ENCODE data around the gene NFIB.

NFIB gene

GRCh38 chr9:14185016-14185415 is 128.9 kb downstream of the NFIB start:
- H3K4me3 ChIP-seq (ENCODE audit: low read length) = no peak overlapping the region
- no peaks in the 10 kb centered on the region for H3K36me3 ChIP-seq (ENCODE audit: control insufficient read depth, insufficient read depth, low read length)
- H3K79me1 ChIP-seq (ENCODE audit: low read length) = no peaks in the 10 kb centered on the region
- H3K4ac ChIP-seq (ENCODE audit: low read depth, low read length) = no peak overlapping the region
- no peak overlapping the region for H3K18ac ChIP-seq (ENCODE audit: low read length)
- no peak overlapping the region for H3K4me2 ChIP-seq (ENCODE audit: low read length)
- H3K9ac ChIP-seq (ENCODE audit: low read length) = no peak overlapping the region
- H3K23ac ChIP-seq (ENCODE audit: low read length) = no peak overlapping the region
- no peak for DNase-seq
- H3K27me3 ChIP-seq (ENCODE audit: insufficient read depth, low read length, poor library complexity) = no peaks in the 10 kb centered on the region
- peaks cover 2% of the 10 kb centered on the region for H3K4me1 ChIP-seq (ENCODE audit: control insufficient read depth, low read depth, low read length)
- H2BK120ac ChIP-seq (ENCODE audit: low read depth, low read length) = no peak overlapping the region
- no peak overlapping the region for H3K56ac ChIP-seq (ENCODE audit: low read length)
- no peaks in the 10 kb centered on the region for H3K79me2 ChIP-seq (ENCODE audit: control insufficient read depth, insufficient read depth, low read length)
- H3K27ac ChIP-seq (ENCODE audit: low read depth, low read length) = no peak overlapping the region
- H4K8ac ChIP-seq (ENCODE audit: low read depth, low read length) = no peak overlapping the region
- no peak overlapping the region for H2AK5ac ChIP-seq (ENCODE audit: low read length)
- no peak overlapping the region for H2BK5ac ChIP-seq (ENCODE audit: low read length)
- H4K5ac ChIP-seq (ENCODE audit: low read length) = no peak overlapping the region
- H2BK15ac ChIP-seq (replicated peaks; ENCODE audit: low read depth) = no peak overlapping the region
- no CpG with 5 or more reads among the region's 2 CpGs for WGBS (ENCODE audit: extremely low coverage, insufficient coverage, low lambda C conversion rate)

GRCh38 chr9:14183001-14183400 is 130.9 kb downstream of the NFIB start:
- Histone ChIP-seq H3K18ac (ENCODE audit: low read length) (no peak overlapping the region), H3K27me3 (ENCODE audit: insufficient read depth, low read length, poor library complexity) (no peaks in the 10 kb centered on the region), H3K36me3 (ENCODE audit: control insufficient read depth, insufficient read depth, low read length) (no peaks in the 10 kb centered on the region), H2BK5ac (ENCODE audit: low read length) (no peak overlapping the region), H3K4me1 (ENCODE audit: control insufficient read depth, low read depth, low read length) (peaks cover 2% of the 10 kb centered on the region), H3K23ac (ENCODE audit: low read length) (no peak overlapping the region), H3K79me1 (ENCODE audit: low read length) (no peaks in the 10 kb centered on the region), H4K8ac (ENCODE audit: low read depth, low read length) (no peak overlapping the region), H3K9ac (ENCODE audit: low read length) (no peak overlapping the region), H3K4me2 (ENCODE audit: low read length) (no peak overlapping the region), H3K4me3 (ENCODE audit: low read length) (no peak overlapping the region), H2AK5ac (ENCODE audit: low read length) (no peak overlapping the region), H3K4ac (ENCODE audit: low read depth, low read length) (no peak overlapping the region), H4K5ac (ENCODE audit: low read length) (no peak overlapping the region), H3K79me2 (ENCODE audit: control insufficient read depth, insufficient read depth, low read length) (no peaks in the 10 kb centered on the region), H2BK120ac (ENCODE audit: low read depth, low read length) (no peak overlapping the region), H3K27ac (ENCODE audit: low read depth, low read length) (no peak overlapping the region), H2BK15ac (replicated peaks; ENCODE audit: low read depth) (no peak overlapping the region), H3K56ac (ENCODE audit: low read length) (no peak overlapping the region)
- DNase-seq = no peak
- WGBS (ENCODE audit: extremely low coverage, insufficient coverage, low lambda C conversion rate) = no CpG with 5 or more reads among the region's 1 CpG

GRCh38 chr9:14180960-14181537 is 132.9 kb downstream of the NFIB start:
- H3K4me1 ChIP-seq (ENCODE audit: control insufficient read depth, low read depth, low read length) = no peaks in the 10 kb centered on the region
- no peak overlapping the region for H2BK5ac ChIP-seq (ENCODE audit: low read length)
- H2AK5ac ChIP-seq (ENCODE audit: low read length) = no peak overlapping the region
- no CpG with 5 or more reads among the region's 3 CpGs for WGBS (ENCODE audit: extremely low coverage, insufficient coverage, low lambda C conversion rate)
- H3K18ac ChIP-seq (ENCODE audit: low read length) = no peak overlapping the region
- no peak overlapping the region for H3K27ac ChIP-seq (ENCODE audit: low read depth, low read length)
- no peak overlapping the region for H3K4ac ChIP-seq (ENCODE audit: low read depth, low read length)
- no peak overlapping the region for H4K8ac ChIP-seq (ENCODE audit: low read depth, low read length)
- H3K4me2 ChIP-seq (ENCODE audit: low read length) = no peak overlapping the region
- H3K4me3 ChIP-seq (ENCODE audit: low read length) = no peak overlapping the region
- H4K5ac ChIP-seq (ENCODE audit: low read length) = no peak overlapping the region
- no peaks in the 10 kb centered on the region for H3K36me3 ChIP-seq (ENCODE audit: control insufficient read depth, insufficient read depth, low read length)
- no peak overlapping the region for H3K23ac ChIP-seq (ENCODE audit: low read length)
- H2BK120ac ChIP-seq (ENCODE audit: low read depth, low read length) = no peak overlapping the region
- H3K79me2 ChIP-seq (ENCODE audit: control insufficient read depth, insufficient read depth, low read length) = no peaks in the 10 kb centered on the region
- no peak for DNase-seq
- no peaks in the 10 kb centered on the region for H3K27me3 ChIP-seq (ENCODE audit: insufficient read depth, low read length, poor library complexity)
- H2BK15ac ChIP-seq (replicated peaks; ENCODE audit: low read depth) = no peak overlapping the region
- H3K79me1 ChIP-seq (ENCODE audit: low read length) = no peaks in the 10 kb centered on the region
- H3K56ac ChIP-seq (ENCODE audit: low read length) = no peak overlapping the region
- no peak overlapping the region for H3K9ac ChIP-seq (ENCODE audit: low read length)

- Histone ChIP-seq H3K27ac (ENCODE audit: low read depth, low read length) (no peak overlapping the region), H3K36me3 (ENCODE audit: control insufficient read depth, insufficient read depth, low read length) (no peaks in the 10 kb centered on the region)
- WGBS (ENCODE audit: extremely low coverage, insufficient coverage, low lambda C conversion rate) = no CpG with 5 or more reads among the region's 11 CpGs
Measured at GRCh38 chr9:14180093-14180959, 133.6 kb downstream of the NFIB start.

GRCh38 chr9:14179449-14179848 is 134.5 kb downstream of the NFIB start:
- Histone ChIP-seq H3K18ac (ENCODE audit: low read length) (no peak overlapping the region), H2BK15ac (replicated peaks; ENCODE audit: low read depth) (no peak overlapping the region), H3K27ac (ENCODE audit: low read depth, low read length) (no peak overlapping the region), H3K23ac (ENCODE audit: low read length) (no peak overlapping the region), H4K8ac (ENCODE audit: low read depth, low read length) (no peak overlapping the region), H3K56ac (ENCODE audit: low read length) (no peak overlapping the region), H3K79me2 (ENCODE audit: control insufficient read depth, insufficient read depth, low read length) (no peaks in the 10 kb centered on the region), H3K36me3 (ENCODE audit: control insufficient read depth, insufficient read depth, low read length) (no peaks in the 10 kb centered on the region), H3K4me1 (ENCODE audit: control insufficient read depth, low read depth, low read length) (no peaks in the 10 kb centered on the region), H3K4me2 (ENCODE audit: low read length) (no peak overlapping the region), H3K79me1 (ENCODE audit: low read length) (no peaks in the 10 kb centered on the region), H3K27me3 (ENCODE audit: insufficient read depth, low read length, poor library complexity) (no peaks in the 10 kb centered on the region), H2BK120ac (ENCODE audit: low read depth, low read length) (no peak overlapping the region), H2AK5ac (ENCODE audit: low read length) (no peak overlapping the region), H3K4me3 (ENCODE audit: low read length) (no peak overlapping the region), H4K5ac (ENCODE audit: low read length) (no peak overlapping the region), H3K9ac (ENCODE audit: low read length) (no peak overlapping the region), H3K4ac (ENCODE audit: low read depth, low read length) (no peak overlapping the region), H2BK5ac (ENCODE audit: low read length) (no peak overlapping the region)
- no peak for DNase-seq
- WGBS (ENCODE audit: extremely low coverage, insufficient coverage, low lambda C conversion rate) = no CpG with 5 or more reads among the region's 3 CpGs

More at GRCh38 chr9:14180093-14180959, 133.6 kb downstream of the NFIB start:
- no peak overlapping the region for H2BK5ac ChIP-seq (ENCODE audit: low read length)
- H2AK5ac ChIP-seq (ENCODE audit: low read length) = no peak overlapping the region
- DNase-seq = no peak
- H3K4me3 ChIP-seq (ENCODE audit: low read length) = no peak overlapping the region
- H3K18ac ChIP-seq (ENCODE audit: low read length) = no peak overlapping the region
- no peaks in the 10 kb centered on the region for H3K27me3 ChIP-seq (ENCODE audit: insufficient read depth, low read length, poor library complexity)
- no peaks in the 10 kb centered on the region for H3K79me1 ChIP-seq (ENCODE audit: low read length)
- no peak overlapping the region for H2BK15ac ChIP-seq (replicated peaks; ENCODE audit: low read depth)
- H4K8ac ChIP-seq (ENCODE audit: low read depth, low read length) = no peak overlapping the region
- H2BK120ac ChIP-seq (ENCODE audit: low read depth, low read length) = no peak overlapping the region
- H3K4me2 ChIP-seq (ENCODE audit: low read length) = no peak overlapping the region
- H3K4ac ChIP-seq (ENCODE audit: low read depth, low read length) = no peak overlapping the region
- no peaks in the 10 kb centered on the region for H3K79me2 ChIP-seq (ENCODE audit: control insufficient read depth, insufficient read depth, low read length)
- no peak overlapping the region for H3K23ac ChIP-seq (ENCODE audit: low read length)
- H4K5ac ChIP-seq (ENCODE audit: low read length) = no peak overlapping the region
- H3K56ac ChIP-seq (ENCODE audit: low read length) = no peak overlapping the region
- no peaks in the 10 kb centered on the region for H3K4me1 ChIP-seq (ENCODE audit: control insufficient read depth, low read depth, low read length)
- no peak overlapping the region for H3K9ac ChIP-seq (ENCODE audit: low read length)

All from mesendoderm (in vitro differentiated cells).